Chondrocyte (in vitro differentiated cells): Measurements from ENCODE around the gene ZNF26. TPM values are rescaled to one million over a fixed set of nuclear protein-coding genes. Genes with fewer than 3 reads are reported as not detected.

ENCODE experiments used
- DNase-seq: peaks from one replicate; pipeline ENCODE4 v3.0.0; 2021; ENCODE audit warnings: mixed read lengths, low spot score
- H3K27ac Mint-ChIP-seq: one replicate; pipeline ENCODE4 v1.8.0; 2021; ENCODE audit warnings: mild to moderate bottlenecking, moderate library complexity, mixed read lengths; ENCODE audit not compliant: unreplicated experiment
- H3K27me3 Mint-ChIP-seq: 2 replicates; pipeline ENCODE4 v1.8.0; 2021; ENCODE audit warnings: low read depth, mixed read lengths
- H3K36me3 Mint-ChIP-seq: 2 replicates; pipeline ENCODE4 v1.8.0; 2021; ENCODE audit warnings: low read depth, mixed read lengths
- H3K4me1 Mint-ChIP-seq: 2 replicates; pipeline ENCODE4 v1.8.0; 2021; ENCODE audit warnings: low read depth, mild to moderate bottlenecking, mixed read lengths
- H3K4me3 Mint-ChIP-seq: one replicate; pipeline ENCODE4 v1.8.0; 2021; ENCODE audit warnings: mild to moderate bottlenecking, moderate library complexity, mixed read lengths; ENCODE audit not compliant: unreplicated experiment
- H3K9me3 Mint-ChIP-seq: 2 replicates; pipeline ENCODE4 v1.8.0; 2021; ENCODE audit warnings: low read depth, mixed read lengths
- total RNA-seq: library from RNA; stranded (reverse); gene quantifications from 3 replicates; pipeline ENCODE4 v1.2.1, GENCODE V29; 2021
- TF ChIP-seq, protein P1 (sequence below): fragments of 200-600 bp; sonication (generic); IDR thresholded peaks from 2 replicates; pipeline ENCODE4 v1.5.0; 2021; ENCODE audit warnings: antibody characterized with exemption, mild to moderate bottlenecking, moderate library complexity

ZNF26 gene
- total RNA-seq, 1 donor from 2014 or later = 8.0 TPM

DNA sequence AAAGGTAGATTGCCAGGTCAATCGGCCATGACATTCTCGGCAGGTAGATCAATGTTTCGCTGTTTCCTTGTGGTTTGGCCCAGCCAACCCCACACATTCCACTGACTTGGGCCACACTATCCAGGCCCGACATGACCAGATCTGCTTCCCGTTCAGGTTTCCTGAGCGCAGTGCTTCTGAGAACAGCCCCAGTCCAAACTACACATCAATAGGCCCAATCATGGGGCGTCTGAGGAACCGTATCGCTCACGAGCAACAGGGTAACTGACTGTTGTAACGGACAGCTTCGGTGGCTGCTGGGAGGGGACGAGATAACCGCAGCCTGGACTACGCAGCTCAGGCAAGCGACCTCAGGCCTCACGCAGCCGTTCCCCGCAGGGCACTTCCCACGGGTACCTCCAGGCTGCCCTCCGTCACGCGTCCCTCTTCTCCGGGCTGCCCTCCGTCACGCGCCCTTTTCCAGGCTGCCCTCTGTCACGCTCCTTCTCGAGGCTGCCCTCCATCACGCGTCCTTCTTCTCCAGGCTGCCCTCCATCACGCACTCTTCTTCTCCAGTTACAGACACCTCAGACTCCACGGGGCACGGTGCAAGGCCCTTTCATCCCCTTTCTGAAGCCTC is 44.7 kb upstream of the ZNF26 start:
- Mint-ChIP-seq H3K4me1 (no peaks in the 10 kb centered on the region), H3K27me3 (no peaks in the 10 kb centered on the region), H3K27ac (no peak overlapping the region), H3K36me3 (peaks cover 63% of the 10 kb centered on the region), H3K4me3 (no peak overlapping the region), H3K9me3 (peaks cover 49% of the 10 kb centered on the region)
- TF ChIP-seq, protein P1, sequence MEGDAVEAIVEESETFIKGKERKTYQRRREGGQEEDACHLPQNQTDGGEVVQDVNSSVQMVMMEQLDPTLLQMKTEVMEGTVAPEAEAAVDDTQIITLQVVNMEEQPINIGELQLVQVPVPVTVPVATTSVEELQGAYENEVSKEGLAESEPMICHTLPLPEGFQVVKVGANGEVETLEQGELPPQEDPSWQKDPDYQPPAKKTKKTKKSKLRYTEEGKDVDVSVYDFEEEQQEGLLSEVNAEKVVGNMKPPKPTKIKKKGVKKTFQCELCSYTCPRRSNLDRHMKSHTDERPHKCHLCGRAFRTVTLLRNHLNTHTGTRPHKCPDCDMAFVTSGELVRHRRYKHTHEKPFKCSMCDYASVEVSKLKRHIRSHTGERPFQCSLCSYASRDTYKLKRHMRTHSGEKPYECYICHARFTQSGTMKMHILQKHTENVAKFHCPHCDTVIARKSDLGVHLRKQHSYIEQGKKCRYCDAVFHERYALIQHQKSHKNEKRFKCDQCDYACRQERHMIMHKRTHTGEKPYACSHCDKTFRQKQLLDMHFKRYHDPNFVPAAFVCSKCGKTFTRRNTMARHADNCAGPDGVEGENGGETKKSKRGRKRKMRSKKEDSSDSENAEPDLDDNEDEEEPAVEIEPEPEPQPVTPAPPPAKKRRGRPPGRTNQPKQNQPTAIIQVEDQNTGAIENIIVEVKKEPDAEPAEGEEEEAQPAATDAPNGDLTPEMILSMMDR = no peak
- no peak for DNase-seq

GRCh38 chr12:132942611-132943010 is 43.6 kb upstream of the ZNF26 start:
- Mint-ChIP-seq H3K4me1 (no peaks in the 10 kb centered on the region), H3K4me3 (no peak overlapping the region), H3K27ac (no peak overlapping the region), H3K27me3 (no peaks in the 10 kb centered on the region), H3K9me3 (peaks cover 41% of the 10 kb centered on the region), H3K36me3 (peaks cover 55% of the 10 kb centered on the region)
- TF ChIP-seq, protein P1 = no peak
- DNase-seq = no peak

GRCh38 chr12:132945806-132946205 is 40.4 kb upstream of the ZNF26 start:
- TF ChIP-seq, protein P1 = no peak
- Mint-ChIP-seq H3K36me3 (peaks cover 68% of the 10 kb centered on the region), H3K4me1 (no peaks in the 10 kb centered on the region), H3K27ac (no peak overlapping the region), H3K9me3 (peaks cover 48% of the 10 kb centered on the region), H3K4me3 (no peak overlapping the region), H3K27me3 (no peaks in the 10 kb centered on the region)
- DNase-seq = no peak

GRCh38 chr12:132946246-132946820 is 39.8 kb upstream of the ZNF26 start:
- peaks cover 63% of the 10 kb centered on the region for H3K36me3 Mint-ChIP-seq
- H3K9me3 Mint-ChIP-seq = peaks cover 43% of the 10 kb centered on the region
- no peak overlapping the region for H3K4me3 Mint-ChIP-seq
- TF ChIP-seq, protein P1 = no peak
- H3K27me3 Mint-ChIP-seq = no peaks in the 10 kb centered on the region
- no peaks in the 10 kb centered on the region for H3K4me1 Mint-ChIP-seq
- no peak for DNase-seq
- no peak overlapping the region for H3K27ac Mint-ChIP-seq

DNA sequence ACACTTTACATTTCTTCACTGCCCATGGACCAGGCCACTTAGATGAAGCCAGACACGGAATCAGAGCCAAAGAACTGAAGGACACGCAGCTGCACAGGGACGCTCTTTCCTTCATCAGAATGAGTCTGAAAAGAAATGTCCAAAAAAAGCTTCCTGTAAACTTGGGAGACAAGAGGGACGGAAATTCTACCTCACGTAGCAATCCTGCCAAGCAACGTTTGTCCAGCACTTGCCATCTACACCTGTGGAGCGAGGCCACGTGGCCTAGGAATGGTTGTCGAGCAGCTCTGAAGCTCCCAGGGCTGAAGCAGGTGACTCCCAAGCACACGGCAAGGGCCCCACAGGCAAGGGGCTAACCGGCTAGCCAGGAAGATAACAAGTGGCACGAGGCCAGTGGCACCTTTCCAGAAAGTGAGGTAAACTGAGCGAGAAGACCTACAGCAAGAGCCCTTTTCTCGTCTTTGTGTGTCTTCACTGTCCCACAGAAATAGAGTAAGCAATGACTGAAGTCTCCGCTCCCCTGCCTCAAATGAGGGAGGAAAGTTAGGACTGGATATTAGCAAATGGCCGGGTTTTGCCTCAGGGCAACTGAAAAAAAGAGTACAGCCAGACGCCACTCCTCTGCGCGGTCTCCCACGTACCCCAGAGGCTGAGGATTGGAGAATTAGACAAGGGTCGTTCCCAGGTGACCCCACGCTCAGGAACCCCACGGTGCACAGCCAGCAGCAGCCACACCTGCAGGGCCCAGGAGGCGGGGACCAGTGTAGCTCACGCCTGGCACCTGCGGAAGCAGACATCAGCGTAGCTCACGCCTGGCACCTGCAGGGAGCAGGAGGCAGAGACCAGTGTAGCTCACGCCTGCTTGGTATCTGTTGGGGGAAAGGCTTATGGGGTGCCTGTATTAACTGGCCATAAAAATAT is 37.8 kb upstream of the ZNF26 start:
- no peak overlapping the region for H3K4me3 Mint-ChIP-seq
- H3K27me3 Mint-ChIP-seq = no peaks in the 10 kb centered on the region
- TF ChIP-seq, protein P1 = no peak
- no peak overlapping the region for H3K27ac Mint-ChIP-seq
- peaks cover 42% of the 10 kb centered on the region for H3K9me3 Mint-ChIP-seq
- DNase-seq = no peak
- H3K36me3 Mint-ChIP-seq = peaks cover 53% of the 10 kb centered on the region
- H3K4me1 Mint-ChIP-seq = no peaks in the 10 kb centered on the region
